Fibroblast of upper back skin (primary cell): ENCODE results near the gene CAMK2A.

ENCODE experiments used
- DNase-seq: peaks from one replicate; pipeline ENCODE4 v3.0.0-alpha.2; 2013

The CAMK2A gene

DNA sequence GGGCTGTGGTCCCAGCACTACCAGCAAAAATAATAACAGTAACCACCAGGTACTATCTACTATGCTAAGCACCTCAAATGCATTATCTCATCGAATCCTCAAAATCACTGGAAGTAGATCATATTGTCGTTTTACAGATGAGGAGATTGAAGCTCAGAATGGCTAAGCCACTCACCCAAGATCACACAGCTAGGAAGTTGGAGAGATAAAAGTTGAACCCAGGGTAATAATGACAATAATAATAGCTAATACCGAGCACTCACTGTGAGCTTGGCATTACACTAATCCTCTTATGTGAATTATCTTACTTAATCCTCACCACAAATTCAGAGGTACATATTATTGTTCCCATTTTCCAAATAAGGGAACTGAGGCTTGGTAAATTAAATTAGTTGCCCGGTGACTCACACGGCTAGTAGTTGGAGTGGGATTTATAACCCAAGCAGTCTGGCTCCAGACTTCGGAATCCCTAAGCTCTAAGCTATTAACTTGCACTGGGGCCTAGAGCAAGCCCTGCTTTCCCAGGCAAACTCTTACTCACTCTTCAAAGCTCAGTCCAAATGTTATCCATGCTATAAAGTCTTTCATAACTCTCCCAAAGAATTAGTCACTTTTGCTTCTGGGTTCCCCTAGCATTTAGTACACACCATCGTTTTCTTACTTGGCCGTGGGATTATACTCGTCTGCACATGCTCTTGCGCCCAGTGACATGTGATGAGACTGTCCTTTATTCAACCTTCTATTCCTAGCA, 9.3 kb upstream of the CAMK2A start:
- DNase-seq: peak; percentile 97

DNA sequence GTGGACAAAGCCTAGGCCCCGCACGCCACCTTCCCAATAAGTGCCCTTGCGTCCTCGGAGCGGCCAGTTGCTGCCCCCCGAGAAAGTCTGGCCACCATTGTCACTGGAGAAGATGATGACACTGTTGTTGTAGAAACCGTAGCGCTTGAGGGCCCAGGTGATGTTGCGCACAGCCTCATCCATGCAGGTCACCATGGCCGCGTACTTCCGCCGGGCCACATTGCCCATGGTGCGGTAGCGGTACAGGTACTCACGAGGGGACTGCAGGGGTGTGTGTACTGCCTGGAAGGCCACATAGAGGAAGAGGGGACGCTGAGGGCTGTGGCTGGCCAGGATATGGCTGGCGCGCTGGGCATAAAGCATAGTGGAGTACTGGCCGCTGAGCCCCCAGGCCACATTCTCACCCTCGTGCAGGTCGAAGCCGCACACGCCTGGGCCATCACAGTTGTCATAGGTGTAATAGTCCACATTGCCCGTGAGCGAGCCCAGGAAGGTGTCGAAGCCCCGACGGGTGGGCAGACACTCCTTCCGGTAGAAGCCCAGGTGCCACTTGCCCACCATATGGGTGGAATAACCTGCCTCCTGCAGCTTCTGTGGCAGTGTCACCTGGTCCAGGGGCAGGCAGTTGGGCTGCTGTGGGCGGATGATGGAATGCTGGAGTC, 8.5 kb upstream of the CAMK2A start:
- no peak for DNase-seq

DNA sequence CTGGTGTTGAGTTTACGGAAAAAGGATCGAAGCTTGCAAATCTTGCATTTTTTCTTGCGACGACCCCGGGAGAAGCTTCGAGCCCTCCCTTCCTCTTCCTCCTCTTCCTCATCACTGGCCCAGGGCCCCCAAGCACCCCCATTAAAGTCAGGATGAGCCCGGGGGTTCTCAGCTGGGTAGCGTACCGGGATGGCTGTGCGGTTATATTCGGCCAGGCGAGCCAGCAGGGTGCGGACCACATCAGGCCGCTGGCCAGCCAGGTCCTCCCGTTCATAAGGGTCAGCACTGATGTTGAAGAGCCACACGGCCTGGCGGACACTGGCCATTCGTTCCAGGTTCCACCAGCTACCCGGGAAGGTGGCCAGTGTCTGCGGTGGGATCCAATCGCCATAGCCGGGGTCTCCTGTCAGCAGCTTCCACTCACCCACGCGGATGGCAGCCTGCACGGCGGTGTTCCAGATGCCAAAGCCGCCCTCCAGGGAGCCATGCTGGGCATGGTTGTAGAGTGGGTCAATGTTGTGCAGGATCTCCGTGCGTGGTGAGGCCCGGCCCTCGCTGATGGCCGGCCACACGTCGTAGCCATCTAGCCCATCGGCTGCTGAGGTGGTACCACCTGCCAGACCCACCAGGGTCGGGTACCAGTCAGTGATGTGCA, 7.8 kb upstream of the CAMK2A start:
- DNase-seq: no peak

DNA sequence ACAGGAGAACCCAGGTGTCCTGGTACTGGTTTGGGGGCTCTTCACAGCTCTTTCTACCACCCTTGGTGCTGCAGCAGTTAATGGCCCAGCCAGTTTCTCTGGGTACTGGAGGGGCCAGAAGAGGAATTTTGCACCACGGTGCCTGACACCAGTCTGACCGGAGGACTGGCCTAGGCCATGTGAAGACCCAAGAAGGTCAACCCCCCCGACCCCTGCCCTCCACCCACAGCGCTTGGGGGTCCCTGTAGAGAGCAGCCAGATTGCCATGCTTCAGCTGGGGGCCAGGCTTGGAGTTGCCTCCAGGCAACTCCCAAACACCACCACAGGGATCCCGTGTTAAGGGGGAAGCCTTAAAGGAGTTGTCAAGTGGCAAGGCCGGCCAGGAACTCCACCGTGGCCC, 6.9 kb upstream of the CAMK2A start:
- DNase-seq: no peak

DNA sequence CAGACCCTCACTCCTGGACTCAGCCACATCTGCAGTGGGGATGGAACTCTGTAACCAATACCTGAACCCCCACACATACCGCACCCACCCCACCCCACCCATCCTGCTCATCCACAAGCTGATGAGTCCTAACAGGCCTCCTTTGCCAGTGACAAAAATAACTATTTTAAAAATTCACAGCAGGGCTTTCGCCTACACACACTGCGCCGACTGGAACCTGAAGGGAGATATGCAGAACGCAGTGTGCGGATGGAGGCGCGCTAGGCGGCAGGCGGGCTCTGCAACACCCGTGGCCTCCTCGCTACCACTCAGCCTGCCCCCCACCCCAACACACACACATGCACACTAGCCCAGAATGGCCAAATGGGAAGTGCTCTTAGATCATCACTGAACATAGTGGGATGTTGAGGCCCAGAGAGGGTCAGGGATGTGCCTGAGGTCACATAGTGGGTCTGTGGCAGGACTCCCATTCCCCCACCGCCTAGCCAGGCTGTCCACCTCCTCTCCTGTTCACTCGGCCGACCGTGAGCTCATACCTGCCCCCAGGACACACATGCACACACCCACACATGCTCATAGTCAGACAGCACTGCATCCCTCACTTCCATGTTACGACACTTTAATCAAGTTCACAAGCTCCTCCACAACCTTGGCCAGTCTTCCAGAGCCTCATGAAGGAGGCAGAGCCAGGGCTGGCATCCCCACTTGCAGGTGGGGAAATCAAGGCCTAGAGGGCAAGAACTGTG, 6.3 kb upstream of the CAMK2A start:
- no peak for DNase-seq

DNA sequence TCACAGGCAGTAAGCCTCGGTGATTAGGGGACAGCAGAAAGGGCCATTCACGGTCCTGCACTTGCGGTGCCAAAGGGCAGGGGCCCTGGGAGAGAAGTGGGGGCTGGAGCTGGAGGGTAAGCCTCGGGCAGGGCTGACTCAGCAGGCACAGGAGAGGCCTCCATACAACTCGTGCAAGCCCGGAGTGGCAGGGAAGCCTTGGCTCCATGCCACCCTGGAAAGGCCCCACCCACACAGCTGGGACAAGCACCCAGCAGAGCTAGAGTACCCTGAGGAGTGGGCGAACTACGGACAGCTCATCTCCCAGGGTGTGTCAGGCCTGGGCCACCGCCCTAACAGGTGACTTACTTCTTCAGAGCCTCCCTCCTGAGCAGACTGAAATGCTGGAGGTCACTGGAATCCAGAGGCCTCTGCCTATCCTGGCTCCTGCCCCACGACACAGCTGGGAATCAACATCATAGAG, 5.6 kb upstream of the CAMK2A start:
- peak; percentile 40 for DNase-seq

DNA sequence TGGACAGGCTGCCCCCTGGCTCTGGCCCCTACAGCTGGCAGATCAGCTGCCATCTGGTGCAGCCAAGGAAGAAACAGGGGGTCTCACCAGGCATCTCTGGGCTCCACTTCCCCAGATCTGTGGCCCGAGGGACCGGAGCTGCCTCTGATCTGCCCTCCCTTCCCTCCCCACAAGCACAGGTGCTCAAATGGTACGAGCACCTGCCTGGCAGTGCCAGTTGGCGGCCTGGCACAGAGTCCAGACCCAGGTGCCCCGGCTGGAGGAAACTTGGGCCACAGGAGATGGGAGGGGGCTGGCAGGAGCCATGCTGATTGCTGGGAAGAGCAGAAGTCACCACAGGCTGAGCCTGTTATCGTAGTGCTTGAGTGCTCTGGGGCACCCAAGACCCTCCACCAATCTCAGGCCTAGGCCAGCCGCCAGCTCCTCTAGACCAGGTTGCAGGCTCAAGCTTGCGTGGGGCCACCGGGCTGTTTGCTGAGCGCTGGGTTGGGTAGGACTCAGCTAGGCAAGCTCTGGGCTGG, 5.0 kb upstream of the CAMK2A start:
- no peak for DNase-seq

DNA sequence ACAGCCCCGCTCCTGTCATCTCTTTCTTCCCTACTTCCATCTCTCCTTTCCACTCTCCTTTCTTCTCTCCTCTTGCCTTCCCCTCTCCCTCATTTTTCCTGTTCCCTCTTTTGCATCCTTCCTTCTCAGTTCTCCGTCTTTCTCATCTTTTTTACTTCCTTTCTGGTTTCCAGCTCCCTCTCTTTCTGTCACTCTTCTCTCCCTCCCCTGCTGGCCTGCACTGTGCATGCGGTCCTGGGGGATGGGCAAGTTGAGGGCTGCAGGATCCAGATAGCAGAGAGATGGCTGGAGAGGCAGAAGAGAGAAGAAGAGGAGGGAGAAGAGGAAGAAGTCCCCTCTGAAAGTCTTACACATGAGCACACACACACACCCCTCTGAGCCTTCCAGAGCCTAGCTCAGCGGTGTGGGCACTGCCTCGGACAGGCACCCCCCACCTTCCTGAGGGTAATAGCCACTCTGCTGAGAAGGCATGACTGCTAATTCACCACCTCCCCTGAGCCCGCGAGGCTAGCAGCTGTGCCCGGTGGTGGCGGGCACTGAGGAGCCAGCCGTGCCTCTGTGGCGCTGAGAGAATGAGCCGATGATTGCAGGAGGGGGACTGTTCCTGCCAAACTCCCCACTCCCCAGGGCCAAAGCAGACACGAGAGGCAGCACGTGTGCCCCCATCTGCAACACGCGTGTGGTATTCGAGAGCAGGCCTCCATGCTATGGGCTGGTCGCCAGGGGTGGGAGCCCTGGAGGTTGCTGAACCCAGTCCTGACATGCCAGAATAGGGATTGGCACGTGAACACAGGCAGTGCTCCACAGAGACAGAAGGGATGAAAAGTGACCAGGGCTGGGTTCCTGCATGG, 3.7 kb upstream of the CAMK2A start:
- DNase-seq: no peak

DNA sequence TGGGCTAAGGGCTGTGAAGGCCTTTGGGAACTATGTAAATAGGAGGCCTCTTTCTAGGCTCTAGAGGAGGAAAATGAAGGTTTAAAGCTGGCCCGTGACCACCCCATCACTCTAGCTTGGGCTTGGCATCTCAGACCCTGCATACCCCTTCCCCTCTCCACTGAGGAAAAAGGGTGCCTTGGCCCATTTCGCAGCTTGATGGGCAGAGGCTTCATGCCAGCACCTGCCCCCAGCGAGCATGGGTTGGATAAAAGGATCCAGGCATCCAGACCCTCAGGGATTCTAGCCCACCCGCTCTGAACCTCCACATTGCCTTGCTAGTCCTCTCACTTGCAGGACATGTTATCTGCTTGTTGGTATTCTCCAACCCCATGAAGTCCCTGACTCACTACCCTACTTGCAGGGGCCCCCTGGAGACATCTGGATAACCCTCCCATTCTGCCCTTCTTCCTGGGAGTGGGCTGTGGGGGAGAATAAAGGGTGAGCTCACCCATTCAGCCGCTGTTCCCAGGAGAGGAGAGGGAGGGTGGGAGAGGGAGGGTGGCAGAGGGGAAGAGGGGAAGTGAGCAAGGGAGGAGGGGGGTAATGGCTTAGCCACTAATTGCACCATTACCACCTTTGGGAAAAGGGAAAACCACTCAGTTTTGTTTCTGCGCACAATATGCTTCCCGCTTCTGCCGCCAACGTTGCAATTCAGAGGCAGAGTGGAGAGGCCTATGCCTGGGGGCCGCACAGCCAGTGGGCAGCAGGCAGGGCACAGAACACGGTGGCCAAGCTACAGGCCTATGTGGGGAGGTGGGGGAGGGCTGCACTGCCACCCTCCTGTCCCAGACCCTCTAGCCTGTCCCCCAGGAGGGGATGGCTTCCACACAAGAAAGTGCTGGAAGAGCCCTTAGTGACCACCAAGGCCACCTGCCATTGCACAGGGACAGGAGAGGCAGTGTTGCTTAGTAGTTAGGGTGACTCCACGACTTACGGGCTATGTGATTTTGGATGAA, 2.1 kb upstream of the CAMK2A start:
- peak; percentile 52 for DNase-seq

DNA sequence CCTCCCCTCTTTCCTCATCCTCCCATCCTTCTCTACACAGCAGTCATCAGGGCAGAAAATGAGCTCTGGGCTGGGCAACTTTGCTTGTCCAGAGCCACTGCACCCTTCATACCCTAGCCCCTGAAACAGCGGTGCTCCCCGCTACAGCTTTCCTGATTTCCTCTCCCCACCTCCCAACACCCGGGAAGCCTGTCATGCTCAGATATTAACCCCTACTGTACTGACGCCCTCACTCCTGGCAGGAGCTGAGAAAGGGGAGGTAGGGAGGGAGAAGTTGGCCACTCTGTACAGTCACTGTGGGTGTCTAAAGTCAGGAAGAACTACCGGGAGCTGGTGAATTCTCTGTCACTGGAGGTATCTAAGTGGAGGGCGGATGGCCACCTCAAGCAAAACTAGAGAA, 782 bp downstream of the CAMK2A start:
- no peak for DNase-seq

DNA sequence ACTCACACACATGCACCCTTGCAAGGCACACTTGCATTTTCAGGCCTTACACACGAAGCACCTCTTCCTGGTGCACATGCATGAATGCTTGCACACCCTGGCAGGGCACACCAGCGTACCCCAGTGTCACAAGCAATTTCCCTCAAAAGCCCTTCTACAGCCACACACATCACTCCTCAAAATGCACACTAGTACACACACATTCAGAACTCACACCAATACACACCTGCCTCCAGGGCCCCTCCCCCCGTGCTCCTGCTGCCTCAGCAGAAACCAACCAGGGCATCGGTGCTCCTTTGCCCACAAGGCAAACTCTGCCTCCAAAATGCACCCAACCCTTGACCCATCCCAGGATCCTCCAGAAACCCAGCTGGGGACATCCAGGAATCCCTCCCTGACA, 1.2 kb downstream of the CAMK2A start:
- DNase-seq: no peak

DNA sequence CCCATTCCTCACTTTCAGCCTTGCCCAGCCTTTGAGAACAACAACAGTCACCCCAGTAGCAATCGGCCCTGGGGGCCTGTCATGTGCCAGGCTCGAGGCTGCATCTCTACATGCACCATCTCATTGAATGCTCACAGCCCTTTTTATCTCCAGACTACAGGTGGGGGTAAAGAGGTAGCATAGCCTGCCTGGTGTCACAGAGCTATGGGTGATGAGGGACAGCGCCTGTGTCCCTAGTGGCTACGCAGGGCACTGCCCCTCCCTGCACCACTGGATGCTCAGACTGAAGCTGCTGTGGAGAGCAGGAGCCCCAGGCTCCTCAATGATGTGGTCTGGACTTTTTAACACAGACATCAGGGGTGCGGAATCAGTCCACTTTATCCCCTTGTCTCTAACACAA, 2.8 kb downstream of the CAMK2A start:
- DNase-seq: no peak

DNA sequence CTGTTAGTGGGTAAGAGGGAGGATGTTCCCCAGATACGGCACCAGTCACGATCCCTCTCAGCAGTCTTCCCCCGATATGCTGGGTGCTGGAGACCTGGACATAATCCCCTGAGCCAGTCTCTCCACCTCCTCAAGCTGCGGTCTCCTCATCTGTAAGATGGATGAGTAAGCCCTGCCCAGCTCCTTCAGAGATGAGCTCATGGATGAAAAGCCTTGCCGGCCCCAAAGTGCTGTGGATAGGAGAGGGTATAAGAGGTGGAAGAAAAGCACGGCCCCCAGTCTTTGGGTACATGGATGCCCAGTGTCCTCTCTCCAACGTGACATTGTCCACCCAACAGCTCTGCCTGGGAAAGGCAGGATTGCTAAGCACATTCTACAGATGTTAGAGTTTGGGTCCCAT, 4.5 kb downstream of the CAMK2A start:
- DNase-seq: no peak

DNA sequence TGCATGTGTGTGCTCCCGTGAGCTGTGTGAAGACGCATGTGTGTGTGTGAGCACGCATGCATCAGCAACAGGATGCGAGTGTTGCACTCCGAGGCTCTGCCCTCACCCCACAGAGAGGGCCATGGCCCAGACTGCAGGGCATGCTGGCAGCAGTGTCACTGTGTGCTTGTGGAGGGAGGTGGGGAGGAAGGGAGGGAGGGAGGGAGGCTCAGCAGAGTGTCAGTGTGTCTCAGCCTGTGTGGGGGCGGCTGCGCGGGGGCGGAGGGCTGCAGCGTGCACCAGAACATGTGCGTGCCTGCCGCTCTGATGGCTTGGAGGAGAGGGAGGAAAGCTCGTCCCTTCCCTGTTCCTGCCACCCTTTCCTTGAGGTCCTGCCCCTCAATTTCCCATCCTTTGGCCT, 5.3 kb downstream of the CAMK2A start:
- DNase-seq: no peak

DNA sequence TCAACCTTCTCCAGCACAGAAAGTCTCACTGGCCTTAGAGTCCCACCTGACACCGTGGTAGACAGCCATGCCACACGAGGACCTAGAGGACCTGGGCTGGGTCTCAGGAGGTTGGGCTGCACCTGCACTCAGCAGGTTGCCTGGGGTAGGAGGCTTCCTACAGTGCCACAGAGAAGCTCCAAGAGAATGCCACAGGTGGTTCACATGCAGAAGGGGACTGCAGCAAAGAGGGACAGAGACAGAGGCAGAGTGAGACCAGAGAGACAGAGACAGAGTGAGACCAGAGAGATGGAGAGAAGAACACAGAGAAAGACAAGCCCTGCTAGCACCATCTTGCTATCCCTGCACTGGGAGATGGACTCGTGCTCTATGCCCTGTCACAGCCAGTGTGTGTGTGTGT, 5.7 kb downstream of the CAMK2A start:
- no peak for DNase-seq

DNA sequence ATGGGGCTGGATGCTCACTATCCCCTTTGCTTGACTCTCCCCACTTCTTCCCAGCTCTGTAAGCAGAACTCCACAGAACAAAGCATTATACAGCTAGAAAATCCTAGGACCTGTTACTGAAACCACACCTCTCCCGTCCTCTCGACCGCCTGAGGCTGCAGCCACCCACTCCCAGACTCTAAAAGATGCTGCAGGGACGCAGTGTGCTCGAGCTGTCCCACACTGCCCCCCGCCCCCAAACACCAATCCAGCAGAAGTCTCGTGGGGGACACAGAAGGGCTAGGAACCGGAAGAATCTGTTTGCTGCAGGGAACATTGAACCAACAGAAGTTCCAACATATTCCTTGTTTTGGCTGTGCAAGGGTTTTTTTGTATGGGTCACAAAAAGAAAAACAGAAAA, 7.6 kb downstream of the CAMK2A start:
- DNase-seq: no peak

DNA sequence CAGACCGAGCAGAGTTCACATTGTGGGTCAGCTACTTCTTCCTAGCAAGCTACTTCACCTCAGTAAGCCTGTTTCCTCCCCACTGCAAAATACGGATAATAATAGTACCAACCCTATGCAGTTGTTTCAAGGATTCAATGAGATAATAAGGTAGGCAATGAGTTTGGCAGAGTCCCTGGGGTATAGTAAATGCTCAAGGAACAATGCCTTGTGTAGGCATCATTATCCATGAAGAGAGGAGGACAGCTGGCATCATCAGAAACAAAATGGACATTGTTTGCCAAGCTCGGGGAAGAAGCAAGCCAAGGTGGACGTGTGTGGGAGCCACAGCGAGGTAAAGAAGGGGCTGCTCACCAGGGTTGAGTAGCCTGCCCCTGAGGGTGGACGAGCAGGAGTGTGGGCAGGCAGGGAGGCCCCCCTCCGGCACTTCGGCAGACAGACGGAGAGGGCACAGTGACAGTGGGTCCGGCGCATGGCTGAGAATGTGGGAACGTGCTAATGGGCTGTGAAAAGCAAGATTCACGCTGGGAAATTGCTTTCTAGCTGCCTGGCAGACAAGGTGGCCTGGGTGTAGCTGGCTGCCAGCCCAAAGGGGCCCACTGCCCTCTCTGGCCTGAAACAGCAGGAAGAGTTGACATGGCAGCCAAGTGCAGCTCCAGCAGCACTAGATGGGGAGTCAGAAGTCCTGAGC, 10.1 kb downstream of the CAMK2A start:
- no peak for DNase-seq

DNA sequence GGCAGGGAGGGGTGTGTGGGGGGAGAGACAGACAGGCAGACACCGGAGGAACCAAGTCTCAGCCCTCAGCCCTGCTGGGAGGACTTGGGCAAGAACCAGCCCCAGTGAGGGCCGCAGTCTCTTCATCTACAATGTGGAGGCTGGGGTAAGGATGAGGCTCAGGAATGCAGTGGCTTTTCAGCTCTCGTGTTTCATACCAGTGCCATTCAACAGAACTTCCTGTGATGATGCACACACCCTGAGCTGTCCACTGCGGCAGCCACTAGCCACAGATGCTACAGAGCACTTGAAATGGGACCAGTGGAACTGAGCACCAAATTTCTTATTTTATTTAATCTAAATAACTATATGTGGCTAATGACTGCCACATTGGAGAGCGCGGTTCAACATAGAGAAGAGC, 10.7 kb downstream of the CAMK2A start:
- DNase-seq: peak; percentile 87

DNA sequence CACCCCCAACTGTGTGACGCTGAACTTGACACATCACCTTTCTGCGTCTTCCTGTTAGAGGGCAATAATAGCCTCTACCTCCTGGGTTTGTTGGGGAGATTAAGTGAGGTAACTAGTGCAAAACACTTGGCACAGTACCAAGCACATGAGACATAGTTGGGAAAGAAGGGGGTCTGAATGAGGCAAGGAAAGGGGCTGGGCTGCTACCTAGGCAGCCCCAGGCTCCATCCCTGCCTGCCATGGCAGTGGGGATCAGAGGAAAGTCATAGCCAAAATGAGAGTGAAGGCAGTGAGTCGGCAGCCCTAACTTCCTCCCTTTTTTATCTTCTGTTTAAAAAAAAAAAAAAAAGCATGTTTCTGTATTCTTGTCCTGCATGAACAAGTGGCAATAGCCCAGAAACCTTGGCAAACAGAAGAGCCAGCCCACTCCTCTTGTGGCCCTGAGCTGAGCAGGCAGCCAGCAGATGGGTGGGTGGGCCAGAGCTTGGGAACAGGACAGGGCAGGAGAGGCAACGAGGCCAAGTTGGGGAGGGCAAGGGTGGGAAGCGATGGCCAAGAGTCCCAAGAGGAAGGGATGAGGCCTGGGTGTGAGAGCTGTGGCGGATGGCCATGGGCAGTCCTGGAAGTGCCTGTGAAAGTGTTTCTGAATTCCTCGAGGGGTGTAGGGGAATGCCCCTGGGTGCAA, 11.4 kb downstream of the CAMK2A start:
- peak; percentile 43 for DNase-seq

DNA sequence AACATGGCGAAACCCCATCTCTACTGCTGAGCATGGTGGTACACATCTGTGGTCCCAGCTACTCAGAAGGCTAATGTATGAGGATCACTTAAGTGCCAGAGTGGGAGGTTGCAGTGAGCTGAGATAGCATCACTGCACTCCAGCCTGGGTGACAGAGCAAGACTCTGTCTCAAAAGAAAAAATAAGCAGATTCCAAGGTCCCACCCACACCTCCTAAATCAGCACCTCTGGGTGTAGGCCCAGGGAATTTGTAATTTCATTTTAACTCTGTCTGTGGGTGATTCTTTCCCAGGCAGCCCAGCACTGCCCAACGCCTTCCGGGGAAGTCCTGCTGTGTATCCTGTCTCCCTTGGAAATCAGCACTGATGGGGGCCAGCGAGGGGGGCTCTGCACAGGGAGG, 12.5 kb downstream of the CAMK2A start:
- no peak for DNase-seq
